Measurements from ENCODE around the gene CFAP77. TPM values are rescaled to one million over a fixed set of nuclear protein-coding genes. Genes with fewer than 3 reads are reported as not detected.

The CFAP77 gene
- total and polyA plus RNA-seq, 2 donors from 2014 or later, result 0.50 TPM; not detected in 1

DNA sequence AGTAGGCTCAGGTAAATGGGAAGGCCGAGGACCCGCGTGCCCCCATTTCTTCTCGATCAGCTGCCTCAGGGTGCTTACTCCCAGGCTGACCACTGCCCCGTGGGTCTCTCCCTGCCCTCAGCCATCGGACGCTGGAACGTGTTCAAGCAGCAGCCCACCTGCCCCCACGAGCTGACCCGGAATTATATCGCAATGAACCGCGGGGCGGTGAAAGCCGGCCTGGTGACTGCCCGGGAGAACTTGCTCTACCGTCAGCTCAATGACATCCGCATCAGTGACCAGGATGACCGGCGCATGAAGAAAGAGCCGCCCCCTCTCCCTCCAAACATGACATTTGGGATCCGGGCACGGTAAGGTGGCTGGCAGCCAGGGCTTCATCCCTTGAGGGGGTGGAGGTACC, 89.2 kb downstream of the CFAP77 start:
- TF ChIP-seq, protein P1, sequence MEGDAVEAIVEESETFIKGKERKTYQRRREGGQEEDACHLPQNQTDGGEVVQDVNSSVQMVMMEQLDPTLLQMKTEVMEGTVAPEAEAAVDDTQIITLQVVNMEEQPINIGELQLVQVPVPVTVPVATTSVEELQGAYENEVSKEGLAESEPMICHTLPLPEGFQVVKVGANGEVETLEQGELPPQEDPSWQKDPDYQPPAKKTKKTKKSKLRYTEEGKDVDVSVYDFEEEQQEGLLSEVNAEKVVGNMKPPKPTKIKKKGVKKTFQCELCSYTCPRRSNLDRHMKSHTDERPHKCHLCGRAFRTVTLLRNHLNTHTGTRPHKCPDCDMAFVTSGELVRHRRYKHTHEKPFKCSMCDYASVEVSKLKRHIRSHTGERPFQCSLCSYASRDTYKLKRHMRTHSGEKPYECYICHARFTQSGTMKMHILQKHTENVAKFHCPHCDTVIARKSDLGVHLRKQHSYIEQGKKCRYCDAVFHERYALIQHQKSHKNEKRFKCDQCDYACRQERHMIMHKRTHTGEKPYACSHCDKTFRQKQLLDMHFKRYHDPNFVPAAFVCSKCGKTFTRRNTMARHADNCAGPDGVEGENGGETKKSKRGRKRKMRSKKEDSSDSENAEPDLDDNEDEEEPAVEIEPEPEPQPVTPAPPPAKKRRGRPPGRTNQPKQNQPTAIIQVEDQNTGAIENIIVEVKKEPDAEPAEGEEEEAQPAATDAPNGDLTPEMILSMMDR (IDR thresholded peaks at IDR 0.05; ENCODE audit: borderline replicate concordance, extremely low read depth, insufficient read depth), result no peak
- no peaks in the 10 kb centered on the region for H3K36me3 ChIP-seq (ENCODE audit: control insufficient read depth in 2 of 3, insufficient read depth in 3 of 3, low read length in 3 of 3)
- H3K9me3 ChIP-seq (ENCODE audit: control insufficient read depth in 2 of 3, insufficient read depth in 1 of 3, low read length in 3 of 3), result peaks cover 0 to 4% (median 0%) of the 10 kb centered on the region in 3 donors
- no peak for DNase-seq
- no peaks in the 10 kb centered on the region for H3K4me1 ChIP-seq (ENCODE audit: control insufficient read depth in 2 of 3, insufficient read depth in 2 of 3, low read depth in 1 of 3, low read length in 3 of 3)
- intact Hi-C loops (cut with DNase I), result no loop called here
- H3K27me3 ChIP-seq (ENCODE audit: control insufficient read depth, insufficient read depth, low read length), result no peaks in the 10 kb centered on the region
- H3K27ac ChIP-seq (ENCODE audit: low read depth in 2 of 2, low read length in 2 of 2), result no peak overlapping the region
- H3K9ac ChIP-seq (ENCODE audit: low read length in 3 of 3), result no peak overlapping the region
- no peak overlapping the region for H3K4me3 ChIP-seq (ENCODE audit: low read length in 3 of 3)
- no peak for FAIRE-seq

DNA sequence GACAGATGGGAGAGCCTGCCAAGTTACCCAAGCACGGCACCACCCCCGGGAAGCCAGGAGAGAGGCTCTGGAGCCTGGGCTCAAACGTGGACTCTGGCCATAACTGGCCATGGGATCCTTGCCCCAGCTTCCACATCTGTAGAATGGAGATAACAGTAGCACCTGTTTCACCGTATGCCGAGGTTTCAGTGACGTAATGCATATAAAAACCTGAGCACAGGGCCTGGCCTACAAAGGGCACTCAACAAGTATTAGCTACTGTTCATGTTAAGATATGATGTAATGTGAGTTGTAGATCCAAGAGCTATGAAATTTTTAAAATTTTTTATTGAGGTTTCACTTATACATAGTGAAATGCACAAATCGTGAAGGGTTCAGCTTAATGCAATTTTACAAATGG, 90.2 kb downstream of the CFAP77 start:
- TF ChIP-seq, protein P1 (IDR thresholded peaks at IDR 0.05; ENCODE audit: borderline replicate concordance, extremely low read depth, insufficient read depth), result no peak
- Histone ChIP-seq H3K4me1 (ENCODE audit: control insufficient read depth in 2 of 3, insufficient read depth in 2 of 3, low read depth in 1 of 3, low read length in 3 of 3) (no peaks in the 10 kb centered on the region), H3K4me3 (ENCODE audit: low read length in 3 of 3) (no peak overlapping the region), H3K36me3 (ENCODE audit: control insufficient read depth in 2 of 3, insufficient read depth in 3 of 3, low read length in 3 of 3) (no peaks in the 10 kb centered on the region), H3K27ac (ENCODE audit: low read depth in 2 of 2, low read length in 2 of 2) (no peak overlapping the region), H3K27me3 (ENCODE audit: control insufficient read depth, insufficient read depth, low read length) (no peaks in the 10 kb centered on the region), H3K9ac (ENCODE audit: low read length in 3 of 3) (no peak overlapping the region), H3K9me3 (ENCODE audit: control insufficient read depth in 2 of 3, insufficient read depth in 1 of 3, low read length in 3 of 3) (peaks cover 0 to 4% (median 0%) of the 10 kb centered on the region in 3 donors)
- no peak for DNase-seq
- intact Hi-C loops (cut with DNase I), result no loop called here
- FAIRE-seq, result no peak

DNA sequence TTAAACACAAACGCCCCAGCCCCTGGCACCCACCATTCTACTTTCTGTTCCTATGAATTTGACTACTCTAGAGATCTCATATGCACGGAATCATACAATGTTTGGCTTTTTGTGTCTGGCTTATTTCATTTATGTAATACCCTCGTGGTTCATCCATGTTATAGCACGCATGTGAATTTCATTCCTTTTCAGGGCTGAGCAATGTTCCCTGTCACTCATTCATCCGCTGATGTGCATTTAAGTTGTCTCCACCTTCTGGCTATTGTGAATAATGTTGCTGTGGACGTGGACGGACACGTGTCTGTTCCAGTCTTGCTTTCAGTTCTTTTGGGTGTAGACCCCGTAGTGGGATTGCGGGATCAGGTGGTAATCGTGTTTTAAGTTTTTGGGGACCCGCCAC, 92.5 kb downstream of the CFAP77 start:
- Histone ChIP-seq H3K36me3 (ENCODE audit: control insufficient read depth in 2 of 3, insufficient read depth in 3 of 3, low read length in 3 of 3) (no peaks in the 10 kb centered on the region), H3K4me1 (ENCODE audit: control insufficient read depth in 2 of 3, insufficient read depth in 2 of 3, low read depth in 1 of 3, low read length in 3 of 3) (no peaks in the 10 kb centered on the region), H3K9ac (ENCODE audit: low read length in 3 of 3) (no peak overlapping the region), H3K27me3 (ENCODE audit: control insufficient read depth, insufficient read depth, low read length) (no peaks in the 10 kb centered on the region), H3K9me3 (ENCODE audit: control insufficient read depth in 2 of 3, insufficient read depth in 1 of 3, low read length in 3 of 3) (no peaks in the 10 kb centered on the region), H3K27ac (ENCODE audit: low read depth in 2 of 2, low read length in 2 of 2) (no peak overlapping the region), H3K4me3 (ENCODE audit: low read length in 3 of 3) (no peak overlapping the region)
- TF ChIP-seq, protein P1 (IDR thresholded peaks at IDR 0.05; ENCODE audit: borderline replicate concordance, extremely low read depth, insufficient read depth), result no peak
- DNase-seq, result no peak
- no peak for FAIRE-seq
- intact Hi-C loops (cut with DNase I), result no loop called here

- no peaks in the 10 kb centered on the region for H3K4me1 ChIP-seq (ENCODE audit: control insufficient read depth in 2 of 3, insufficient read depth in 2 of 3, low read depth in 1 of 3, low read length in 3 of 3)
- H3K36me3 ChIP-seq (ENCODE audit: control insufficient read depth in 2 of 3, insufficient read depth in 3 of 3, low read length in 3 of 3), result no peaks in the 10 kb centered on the region
- intact Hi-C loops (cut with DNase I), result no loop called here
- TF ChIP-seq, protein P1 (IDR thresholded peaks at IDR 0.05; ENCODE audit: borderline replicate concordance, extremely low read depth, insufficient read depth), result no peak
- H3K9ac ChIP-seq (ENCODE audit: low read length in 3 of 3), result no peak overlapping the region
- no peaks in the 10 kb centered on the region for H3K27me3 ChIP-seq (ENCODE audit: control insufficient read depth, insufficient read depth, low read length)
- no peak overlapping the region for H3K4me3 ChIP-seq (ENCODE audit: low read length in 3 of 3)
- FAIRE-seq (no peak), DNase-seq (no peak)
- no peaks in the 10 kb centered on the region for H3K9me3 ChIP-seq (ENCODE audit: control insufficient read depth in 2 of 3, insufficient read depth in 1 of 3, low read length in 3 of 3)
- no peak overlapping the region for H3K27ac ChIP-seq (ENCODE audit: low read depth in 2 of 2, low read length in 2 of 2)
Observed at GRCh38 chr9:132503116-132503515, 93.1 kb downstream of the CFAP77 start.
